Liver (tissue), 9 donors: ENCODE results near the gene THSD7B. TPM values are rescaled to one million over a fixed set of nuclear protein-coding genes. Genes with fewer than 3 reads are reported as not detected.
A peak's percentile ranks its signal among the peaks of the same experiment; 100 is the strongest.

Source experiments
- DNase-seq: peaks from one replicate; pipeline ENCODE4 v3.0.0-alpha.2; 2017; ENCODE audit warnings: low spot score
- H3K27ac ChIP-seq, 2 donors: one replicate each; pipeline ENCODE4 v1.7.0; 2013; ENCODE audit warnings: inconsistent platforms in 2 of 2, low read length in 2 of 2, control low read depth in 1 of 2, low read depth in 1 of 2, mild to moderate bottlenecking in 1 of 2
- H3K27me3 ChIP-seq, 4 donors: one replicate each; pipeline versions ENCODE4 v1.6.1 to v1.7.0; 2013; ENCODE audit warnings: low read length in 3 of 4, inconsistent platforms in 1 of 4, mild to moderate bottlenecking in 1 of 4, moderate library complexity in 1 of 4; ENCODE audit not compliant: control insufficient read depth in 4 of 4, insufficient read depth in 4 of 4
- H3K36me3 ChIP-seq, 4 donors: one replicate each; pipeline versions ENCODE4 v1.6.1 to v1.7.0; 2013; ENCODE audit warnings: low read length in 3 of 4, mild to moderate bottlenecking in 3 of 4, low read depth in 1 of 4, moderate library complexity in 1 of 4; ENCODE audit not compliant: control insufficient read depth in 4 of 4, insufficient read depth in 3 of 4
- H3K4me1 ChIP-seq, 4 donors: one replicate each; pipeline versions ENCODE4 v1.6.1 to v1.7.0; 2013; ENCODE audit warnings: low read length in 3 of 4, mild to moderate bottlenecking in 3 of 4, moderate library complexity in 1 of 4; ENCODE audit not compliant: control insufficient read depth in 4 of 4, insufficient read depth in 4 of 4
- H3K4me3 ChIP-seq, 3 donors: one replicate each; pipeline versions ENCODE4 v1.6.1 to v1.7.0; 2013; ENCODE audit warnings: low read length in 3 of 3, control low read depth in 1 of 3, low read depth in 1 of 3, mild to moderate bottlenecking in 1 of 3
- H3K9ac ChIP-seq, 2 donors: one replicate each; pipeline ENCODE4 v1.7.0; 2013; ENCODE audit warnings: low read length in 2 of 2, mild to moderate bottlenecking in 2 of 2, moderate library complexity in 2 of 2, control low read depth in 1 of 2, low read depth in 1 of 2
- H3K9me3 ChIP-seq, 4 donors: one replicate each; pipeline versions ENCODE4 v1.6.1 to v1.7.0; 2013; ENCODE audit warnings: low read length in 3 of 4; ENCODE audit not compliant: control insufficient read depth in 4 of 4
- EGR1 ChIP-seq, 2 donors: IDR thresholded peaks; 2 replicates each; pipeline ENCODE4 v1.6.1; 2016 to 2018; ENCODE audit warnings: antibody characterized with exemption in 2 of 2, low read depth in 2 of 2
- FOXA2 ChIP-seq: IDR thresholded peaks from 2 replicates; pipeline ENCODE4 v1.6.1; 2016; ENCODE audit warnings: antibody characterized with exemption
- HNF4A ChIP-seq, 2 donors: conservative IDR thresholded peaks; 2 replicates each; pipeline ENCODE4 v1.6.1; 2016; ENCODE audit warnings: antibody characterized with exemption in 2 of 2, mild to moderate bottlenecking in 2 of 2
- JUND ChIP-seq, 2 donors: IDR thresholded peaks; 2 replicates each; pipeline ENCODE4 v1.6.1; 2016; ENCODE audit warnings: antibody characterized with exemption in 2 of 2
- MAX ChIP-seq: IDR thresholded peaks from 2 replicates; pipeline ENCODE4 v1.6.1; 2016; ENCODE audit warnings: antibody characterized with exemption
- RAD21 ChIP-seq, 2 donors: IDR thresholded peaks; 2 replicates each; pipeline ENCODE4 v1.6.1; 2016; ENCODE audit warnings: antibody characterized with exemption in 2 of 2, mild to moderate bottlenecking in 2 of 2
- TAF1 ChIP-seq: conservative IDR thresholded peaks from 2 replicates; pipeline ENCODE4 v1.6.1; 2016; ENCODE audit warnings: antibody characterized with exemption, mild to moderate bottlenecking
- YY1 ChIP-seq: IDR thresholded peaks from 2 replicates; pipeline ENCODE4 v1.6.1; 2016; ENCODE audit warnings: antibody characterized with exemption, mild to moderate bottlenecking
- WGBS: extraction: QIAGEN DNeasy Blood & Tissue Kit; methylation state at CpG from one replicate; pipeline ENCODE4 v1.1.7; 2013; 5-methylcytosine and 5-hydroxymethylcytosine counted together
- polyA plus RNA-seq, 2 donors: library from polyadenylated mRNA; stranded (reverse) in 1 of 2; unstranded in 1 of 2; fragments of 200-250 nt in 1 of 2; fragments of >200 nt in 1 of 2; fragmentation: Nextera tagmentation in 1 of 2; extraction: Ambion mirVana in 1 of 2; gene quantifications; one replicate each; pipeline versions ENCODE4 v1.2.1 to v1.2.3, GENCODE V29; 2013 to 2015
- total RNA-seq, 2 donors: library from RNA; depleted of rRNA; stranded (reverse); fragments of >200 nt; gene quantifications; one replicate each; pipeline ENCODE4 v1.2.3, GENCODE V29; 2014
- TF ChIP-seq, protein P1 (sequence below): fragments of 150-350 bp; IDR thresholded peaks from 2 replicates; pipeline ENCODE4 v1.5.1; 2017; ENCODE audit warnings: improper control_type of control experiment, low read depth, low read length; ENCODE audit not compliant: missing input control
- TF ChIP-seq, protein P2 (sequence below): IDR thresholded peaks from 2 replicates; pipeline ENCODE4 v1.6.1; 2016; ENCODE audit warnings: antibody characterized with exemption
- donor health status: healthy.
- donor health status: healthy.
- donor health status: healthy.
- donor health status: healthy.
- donor health status: healthy.

Gene THSD7B
- total and polyA plus RNA-seq, 4 donors, result 0.01 to 0.75 (median 0.42) TPM; not detected in 1

- Histone ChIP-seq H3K9me3 (no peaks in the 10 kb centered on the region), H3K36me3 (no peaks in the 10 kb centered on the region)
- 54% methylated on average over 2 of the region's 2 CpGs for WGBS
These were observed 689.5 kb downstream of the THSD7B start for GRCh38 chr2:137454886-137455285.

GRCh38 chr2:137467246-137467862, 702.0 kb downstream of the THSD7B start:
- DNase-seq, result no peak
- Histone ChIP-seq H3K36me3 (no peaks in the 10 kb centered on the region), H3K27ac (no peak overlapping the region), H3K4me1 (no peaks in the 10 kb centered on the region), H3K9me3 (no peaks in the 10 kb centered on the region), H3K4me3 (no peak overlapping the region), H3K9ac (no peak overlapping the region), H3K27me3 (peaks cover 0 to 3% (median under 1%) of the 10 kb centered on the region in 4 donors)
- TF ChIP-seq RAD21 (IDR thresholded peaks at IDR 0.05) (peak; percentile 61 to 74), HNF4A (conservative IDR thresholded peaks at IDR 0.05) (no peak)
- TF ChIP-seq, protein P1, sequence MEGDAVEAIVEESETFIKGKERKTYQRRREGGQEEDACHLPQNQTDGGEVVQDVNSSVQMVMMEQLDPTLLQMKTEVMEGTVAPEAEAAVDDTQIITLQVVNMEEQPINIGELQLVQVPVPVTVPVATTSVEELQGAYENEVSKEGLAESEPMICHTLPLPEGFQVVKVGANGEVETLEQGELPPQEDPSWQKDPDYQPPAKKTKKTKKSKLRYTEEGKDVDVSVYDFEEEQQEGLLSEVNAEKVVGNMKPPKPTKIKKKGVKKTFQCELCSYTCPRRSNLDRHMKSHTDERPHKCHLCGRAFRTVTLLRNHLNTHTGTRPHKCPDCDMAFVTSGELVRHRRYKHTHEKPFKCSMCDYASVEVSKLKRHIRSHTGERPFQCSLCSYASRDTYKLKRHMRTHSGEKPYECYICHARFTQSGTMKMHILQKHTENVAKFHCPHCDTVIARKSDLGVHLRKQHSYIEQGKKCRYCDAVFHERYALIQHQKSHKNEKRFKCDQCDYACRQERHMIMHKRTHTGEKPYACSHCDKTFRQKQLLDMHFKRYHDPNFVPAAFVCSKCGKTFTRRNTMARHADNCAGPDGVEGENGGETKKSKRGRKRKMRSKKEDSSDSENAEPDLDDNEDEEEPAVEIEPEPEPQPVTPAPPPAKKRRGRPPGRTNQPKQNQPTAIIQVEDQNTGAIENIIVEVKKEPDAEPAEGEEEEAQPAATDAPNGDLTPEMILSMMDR, result peak; percentile 66
- WGBS, result 36% methylated on average over 3 of the region's 3 CpGs

More at GRCh38 chr2:137454886-137455285, 689.5 kb downstream of the THSD7B start:
- Histone ChIP-seq H3K27me3 (no peaks in the 10 kb centered on the region), H3K4me3 (no peak overlapping the region), H3K27ac (no peak overlapping the region), H3K4me1 (no peaks in the 10 kb centered on the region), H3K9ac (no peak overlapping the region)
- DNase-seq, result no peak
- no peak for TF ChIP-seq RAD21 (IDR thresholded peaks at IDR 0.05)

DNA sequence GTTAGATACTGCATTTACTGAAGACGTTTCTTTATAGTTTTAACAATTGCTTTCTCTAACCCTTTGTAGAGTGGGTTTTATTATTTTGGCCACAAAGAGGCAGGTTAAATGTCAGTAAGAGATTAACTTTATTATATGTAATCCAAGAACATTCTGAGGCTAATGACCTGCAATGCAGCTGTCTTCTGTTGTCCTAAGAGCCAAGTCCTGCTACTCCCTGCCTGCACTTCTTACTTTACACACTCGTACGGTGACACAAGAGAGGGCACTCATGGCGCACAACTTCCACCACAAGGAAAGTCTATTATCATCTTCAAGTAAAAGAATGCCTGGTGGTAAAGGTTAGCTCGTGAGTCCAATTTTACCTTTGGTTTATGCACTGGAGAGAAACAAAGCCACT, 727.9 kb downstream of the THSD7B start:
- H3K4me1 ChIP-seq, result no peaks in the 10 kb centered on the region

DNA sequence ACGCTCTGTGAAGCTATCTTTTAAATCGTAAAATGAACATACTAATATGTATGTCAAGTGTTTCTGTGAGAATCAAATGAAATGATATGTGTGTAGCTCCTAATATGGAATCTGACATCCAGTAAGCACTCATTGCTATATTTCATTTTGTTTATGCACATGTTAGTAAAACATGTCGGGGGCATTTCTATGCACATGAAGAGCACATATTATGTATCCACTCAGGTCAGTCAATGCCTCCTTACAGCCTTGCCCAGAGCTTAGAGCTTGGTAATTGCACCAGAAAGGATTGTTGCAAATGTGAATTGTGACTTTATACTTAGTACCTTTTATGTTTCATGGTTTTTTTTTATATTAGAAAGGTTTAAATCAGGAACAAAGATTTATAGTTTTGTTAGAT, 735.3 kb downstream of the THSD7B start:
- Histone ChIP-seq H3K4me3 (no peak overlapping the region), H3K9me3 (no peaks in the 10 kb centered on the region), H3K9ac (no peak overlapping the region), H3K27ac (no peak overlapping the region), H3K4me1 (no peaks in the 10 kb centered on the region), H3K27me3 (no peaks in the 10 kb centered on the region), H3K36me3 (no peaks in the 10 kb centered on the region)
- DNase-seq, result no peak
- TF ChIP-seq HNF4A (conservative IDR thresholded peaks at IDR 0.05), result no peak
- no peak for TF ChIP-seq JUND (IDR thresholded peaks at IDR 0.05)
- WGBS, result 80% methylated on average over 3 of the region's 3 CpGs

More for the DNA sequence above, 727.9 kb downstream of the THSD7B start:
- no peak for DNase-seq
- 61% methylated on average over 5 of the region's 5 CpGs for WGBS
- no peak overlapping the region for H3K9ac ChIP-seq
- TF ChIP-seq, protein P2, sequence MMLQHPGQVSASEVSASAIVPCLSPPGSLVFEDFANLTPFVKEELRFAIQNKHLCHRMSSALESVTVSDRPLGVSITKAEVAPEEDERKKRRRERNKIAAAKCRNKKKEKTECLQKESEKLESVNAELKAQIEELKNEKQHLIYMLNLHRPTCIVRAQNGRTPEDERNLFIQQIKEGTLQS, result no peak
- TF ChIP-seq TAF1 (no peak), JUND (IDR thresholded peaks at IDR 0.05) (no peak), FOXA2 (no peak), EGR1 (IDR thresholded peaks at IDR 0.05; ENCODE audit: low read depth in 2 of 2) (no peak), MAX (no peak), YY1 (no peak)
- peaks cover 0 to 5% (median 0%) of the 10 kb centered on the region in 4 donors for H3K27me3 ChIP-seq
- H3K36me3 ChIP-seq, result no peaks in the 10 kb centered on the region
- H3K4me3 ChIP-seq, result no peak overlapping the region
- no peak overlapping the region for H3K27ac ChIP-seq
- no peaks in the 10 kb centered on the region for H3K9me3 ChIP-seq
